ENCODE results near the gene TDP1.
A peak's percentile ranks its signal among the peaks of the same experiment; 100 is the strongest.

The TDP1 gene

GRCh38 chr14:89911010-89911919 is 44.5 kb upstream of the TDP1 start:
- peak; percentile 66 for DNase-seq (ENCODE audit: low read depth)
- no peak overlapping the region for H3K4me3 ChIP-seq (ENCODE audit: low read depth, low read length)
- in situ Hi-C loops (cut with HindIII; ENCODE audit: low sequenced_read_pairs): loop anchor here (25.0 kb wide), 1 partner anchor 874 kb away; no protein-coding TSS in a partner anchor
- no peak for TF ChIP-seq CTCF (IDR thresholded peaks at IDR 0.05; ENCODE audit: low read depth, low read length, missing control alignments)

- no peak overlapping the region for H3K4me3 ChIP-seq (ENCODE audit: low read depth, low read length)
- in situ Hi-C loops (cut with HindIII; ENCODE audit: low sequenced_read_pairs): loop anchor here (25.0 kb wide), 1 partner anchor 875 kb away; no protein-coding TSS in a partner anchor
- DNase-seq (ENCODE audit: low read depth): no peak
- no peak for TF ChIP-seq CTCF (IDR thresholded peaks at IDR 0.05; ENCODE audit: low read depth, low read length, missing control alignments)
Observed at GRCh38 chr14:89912221-89912620, 43.5 kb upstream of the TDP1 start.

GRCh38 chr14:89912667-89913211 is 43.0 kb upstream of the TDP1 start:
- TF ChIP-seq CTCF (IDR thresholded peaks at IDR 0.05; ENCODE audit: low read depth, low read length, missing control alignments): no peak
- no peak overlapping the region for H3K4me3 ChIP-seq (ENCODE audit: low read depth, low read length)
- in situ Hi-C loops (cut with HindIII; ENCODE audit: low sequenced_read_pairs): loop anchor here (25.0 kb wide), 1 partner anchor 875 kb away; no protein-coding TSS in a partner anchor

GRCh38 chr14:89915114-89915878 is 40.4 kb upstream of the TDP1 start:
- in situ Hi-C loops (cut with HindIII; ENCODE audit: low sequenced_read_pairs): loop anchor here (25.0 kb wide), 1 partner anchor 878 kb away; no protein-coding TSS in a partner anchor

More at GRCh38 chr14:89912667-89913211, 43.0 kb upstream of the TDP1 start:
- peak; percentile 88 for DNase-seq (ENCODE audit: low read depth)

GRCh38 chr14:89918721-89919120 is 37.0 kb upstream of the TDP1 start:
- TF ChIP-seq CTCF (IDR thresholded peaks at IDR 0.05; ENCODE audit: low read depth, low read length, missing control alignments): no peak
- in situ Hi-C loops (cut with HindIII; ENCODE audit: low sequenced_read_pairs): loop anchor here (25.0 kb wide), 1 partner anchor 881 kb away; no protein-coding TSS in a partner anchor
- H3K4me3 ChIP-seq (ENCODE audit: low read depth, low read length): no peak overlapping the region
- no peak for DNase-seq (ENCODE audit: low read depth)

More at GRCh38 chr14:89915114-89915878, 40.4 kb upstream of the TDP1 start:
- no peak overlapping the region for H3K4me3 ChIP-seq (ENCODE audit: low read depth, low read length)
- peak; percentile 94 for TF ChIP-seq CTCF (IDR thresholded peaks at IDR 0.05; ENCODE audit: low read depth, low read length, missing control alignments)
- DNase-seq (ENCODE audit: low read depth): peak; percentile 70

GRCh38 chr14:89920056-89920455 is 35.7 kb upstream of the TDP1 start:
- DNase-seq (ENCODE audit: low read depth): no peak
- in situ Hi-C loops (cut with HindIII; ENCODE audit: low sequenced_read_pairs): loop anchor here (25.0 kb wide), 1 partner anchor 883 kb away; no protein-coding TSS in a partner anchor
- TF ChIP-seq CTCF (IDR thresholded peaks at IDR 0.05; ENCODE audit: low read depth, low read length, missing control alignments): no peak
- no peak overlapping the region for H3K4me3 ChIP-seq (ENCODE audit: low read depth, low read length)

Data from astrocyte of the cerebellum (primary cell).